ENCODE measurements around the gene TPM4. TPM values are rescaled to one million over a fixed set of nuclear protein-coding genes. Genes with fewer than 3 reads are reported as not detected.

The TPM4 gene
- total and polyA plus RNA-seq, 2 experiments from 2014 or later: 223 to 288 TPM

DNA sequence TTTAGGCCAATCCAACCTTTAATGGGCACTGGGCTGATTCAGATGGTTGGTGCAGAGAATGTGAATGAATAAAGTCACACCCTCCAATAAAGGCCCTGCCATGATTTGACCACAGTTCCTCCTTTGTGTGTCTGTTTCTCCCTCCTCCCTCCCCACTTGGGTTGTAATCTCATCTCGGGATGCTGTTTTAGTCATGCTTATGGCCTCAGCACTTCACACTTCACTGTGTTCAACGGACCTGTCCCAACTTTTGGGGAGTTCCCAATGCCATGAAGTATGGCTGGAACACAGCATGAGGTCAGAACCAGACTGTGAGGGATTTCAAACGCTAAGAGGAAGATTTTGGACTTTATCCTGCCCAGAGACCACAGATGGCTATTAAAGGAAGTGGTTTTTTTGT lies 29.8 kb downstream of the TPM4 start:
- H2AFZ ChIP-seq: no peak overlapping the region
- H3K4me3 ChIP-seq: no peak overlapping the region
- H3K36me3 Mint-ChIP-seq (ENCODE audit: low read depth): peaks cover 24% of the 10 kb centered on the region
- H3K27me3 Mint-ChIP-seq (ENCODE audit: insufficient read depth, low read depth, poor library complexity): peaks cover 6% of the 10 kb centered on the region
- H3K9me3 Mint-ChIP-seq: no peaks in the 10 kb centered on the region; the same call in 2 of the 3 replicates
- H3K4me1 Mint-ChIP-seq: peaks cover 7% of the 10 kb centered on the region; the same call in 2 of the 3 replicates
- DNase-seq (ENCODE audit: low spot score) (no peak), ATAC-seq (no peak)
- no peak overlapping the region for H3K27ac ChIP-seq (ENCODE audit: low read depth)
- peaks cover 10% of the 10 kb centered on the region for H3K36me3 ChIP-seq (ENCODE audit: insufficient read depth)
- no peaks in the 10 kb centered on the region for H3K9me2 ChIP-seq (ENCODE audit: insufficient read depth)
- no peak overlapping the region for H3K4me3 Mint-ChIP-seq
- H3K27ac Mint-ChIP-seq: 0 out of 2 replicates have a peak overlapping the region, but pooled peaks have one; percentile 37
- TF ChIP-seq ZNF114 (CRISPR knock-in tag; IDR thresholded peaks at IDR 0.05) (no peak), NANOG (IDR thresholded peaks at IDR 0.05; ENCODE audit: borderline replicate concordance) (no peak), CREB1 (CRISPR knock-in tag; IDR thresholded peaks at IDR 0.05; ENCODE audit: low read depth) (no peak), EZH2phosphoT487 (IDR thresholded peaks at IDR 0.05; ENCODE audit: unreplicated experiment) (no peak), STAT1 (IDR thresholded peaks at IDR 0.05; ENCODE audit: unreplicated experiment) (no peak)
- H3F3A ChIP-seq (replicated peaks; ENCODE audit: low read depth): no peaks in the 10 kb centered on the region; the same call in 1 of the 2 replicates
- no peaks in the 10 kb centered on the region for H3K27me3 ChIP-seq (ENCODE audit: insufficient read depth)
- H3K4me2 ChIP-seq: no peak overlapping the region
- peaks cover 9% of the 10 kb centered on the region for H3K4me1 ChIP-seq (ENCODE audit: insufficient read depth)
- no peaks in the 10 kb centered on the region for H4K20me1 ChIP-seq (replicated peaks; ENCODE audit: insufficient read depth)
- H3K79me2 ChIP-seq (replicated peaks; ENCODE audit: insufficient read depth): no peaks in the 10 kb centered on the region

DNA sequence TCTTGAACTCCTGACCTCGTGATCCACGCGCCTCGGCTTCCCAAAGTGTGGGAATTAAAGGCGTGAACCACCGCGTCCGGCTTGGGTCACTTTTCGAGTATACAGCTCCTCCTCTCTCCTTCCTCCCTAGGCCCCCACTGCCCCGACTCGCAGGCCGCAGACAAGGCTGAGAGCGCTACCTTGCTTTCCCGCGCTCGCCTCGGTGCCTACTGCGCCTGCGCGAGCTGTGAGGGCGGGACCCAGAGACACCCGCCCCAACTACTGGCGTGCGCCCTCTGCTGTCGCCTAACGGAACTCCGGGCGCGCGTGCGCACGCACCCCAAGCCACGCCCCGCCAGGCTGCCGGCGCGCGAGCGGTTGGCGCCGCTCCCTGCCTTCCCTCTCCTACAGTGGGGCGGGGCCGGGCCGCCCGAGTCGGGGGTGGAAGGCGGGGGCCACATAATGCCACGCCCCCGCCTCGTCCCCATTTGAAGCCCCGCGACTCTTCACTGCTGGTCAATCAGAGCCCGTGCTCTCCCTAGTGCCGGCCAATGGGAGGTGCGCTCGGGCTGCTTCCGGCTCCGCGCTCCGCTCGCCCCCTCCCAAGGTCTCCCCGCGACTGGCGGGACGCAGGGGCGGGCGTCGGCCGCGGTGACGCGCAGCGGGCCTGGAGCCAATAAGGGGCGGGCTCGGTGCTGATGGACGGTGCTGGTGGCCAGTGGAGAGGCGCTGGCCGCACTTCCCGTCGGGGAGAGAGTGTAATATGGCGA lies 35.0 kb downstream of the TPM4 start, which contains the start of gene RAB8A:
Gene RAB8A (plus strand): TSS at position 730 of the 749 bp plus-strand sequence. CDS start 13 bp downstream, at position 743.
- no peaks in the 10 kb centered on the region; the same call in 1 of the 2 replicates for H3F3A ChIP-seq (replicated peaks; ENCODE audit: low read depth)
- peak within 1 kb of the TSS; percentile 93 for H3K27ac ChIP-seq (ENCODE audit: low read depth)
- H3K4me1 ChIP-seq (ENCODE audit: insufficient read depth): peaks cover 15% of the 10 kb centered on the region
- H3K9me3 Mint-ChIP-seq: no peaks in the 10 kb centered on the region; the same call in 2 of the 3 replicates
- DNase-seq (ENCODE audit: low spot score) (peak; percentile 99), ATAC-seq (peak; percentile 93)
- H3K4me3 Mint-ChIP-seq: peak within 1 kb of the TSS; percentile 98
- peak within 1 kb of the TSS; percentile 96 for H3K4me2 ChIP-seq
- peak within 1 kb of the TSS; percentile 99 for H3K27ac Mint-ChIP-seq
- peaks cover 39% of the 10 kb centered on the region for H3K79me2 ChIP-seq (replicated peaks; ENCODE audit: insufficient read depth)
- no peaks in the 10 kb centered on the region for H3K9me2 ChIP-seq (ENCODE audit: insufficient read depth)
- H3K4me1 Mint-ChIP-seq: peaks cover 5% of the 10 kb centered on the region; the same call in 2 of the 3 replicates
- peaks cover 4% of the 10 kb centered on the region for H3K27me3 Mint-ChIP-seq (ENCODE audit: insufficient read depth, low read depth, poor library complexity)
- H3K36me3 ChIP-seq (ENCODE audit: insufficient read depth): no peaks in the 10 kb centered on the region; the same call in 1 of the 2 replicates
- no peaks in the 10 kb centered on the region for H3K27me3 ChIP-seq (ENCODE audit: insufficient read depth)
- TF ChIP-seq NANOG (IDR thresholded peaks at IDR 0.05; ENCODE audit: borderline replicate concordance) (no peak), POLR2AphosphoS5 (IDR thresholded peaks at IDR 0.05; ENCODE audit: low read depth) (peak; percentile 56), CTCF (conservative IDR thresholded peaks at IDR 0.05; ENCODE audit: low read depth in 2 of 2) (peak; percentile 56 to 79), CREB1 (CRISPR knock-in tag; IDR thresholded peaks at IDR 0.05; ENCODE audit: low read depth) (peak; percentile 96)
- peaks cover 10% of the 10 kb centered on the region for H3K36me3 Mint-ChIP-seq (ENCODE audit: low read depth)
- peak within 1 kb of the TSS; percentile 81; the same call in 1 of the 2 replicates for H2AFZ ChIP-seq
- peak within 1 kb of the TSS; percentile 100 for H3K4me3 ChIP-seq
- peaks cover 17% of the 10 kb centered on the region for H4K20me1 ChIP-seq (replicated peaks; ENCODE audit: insufficient read depth)
